HUES6 (cell line): ENCODE measurements around the gene TM9SF2.

ENCODE experiments used
- H3K27ac ChIP-seq: 2 replicates; pipeline ENCODE4 v1.7.0; 2013; ENCODE audit warnings: low read depth, mild to moderate bottlenecking, low read length, inconsistent platforms
- H3K27me3 ChIP-seq: 2 replicates; pipeline ENCODE4 v1.6.1; 2013; ENCODE audit warnings: low read length; ENCODE audit not compliant: control insufficient read depth, insufficient read depth
- H3K36me3 ChIP-seq: 2 replicates; pipeline ENCODE4 v1.6.1; 2013; ENCODE audit warnings: low read length; ENCODE audit not compliant: control insufficient read depth, insufficient read depth
- H3K4me1 ChIP-seq: 2 replicates; pipeline ENCODE4 v1.6.1; 2013; ENCODE audit warnings: low read length; ENCODE audit not compliant: control insufficient read depth, insufficient read depth
- H3K4me3 ChIP-seq: 2 replicates; pipeline ENCODE4 v1.5.1; 2013; ENCODE audit warnings: low read depth, low read length
- H3K9ac ChIP-seq: one replicate; pipeline ENCODE4 v1.6.1; 2013; ENCODE audit warnings: mild to moderate bottlenecking, low read length
- H3K9me3 ChIP-seq: 2 replicates; pipeline ENCODE4 v1.6.1; 2013; ENCODE audit warnings: low read depth, low read length; ENCODE audit not compliant: control insufficient read depth, insufficient read depth

Gene TM9SF2

DNA sequence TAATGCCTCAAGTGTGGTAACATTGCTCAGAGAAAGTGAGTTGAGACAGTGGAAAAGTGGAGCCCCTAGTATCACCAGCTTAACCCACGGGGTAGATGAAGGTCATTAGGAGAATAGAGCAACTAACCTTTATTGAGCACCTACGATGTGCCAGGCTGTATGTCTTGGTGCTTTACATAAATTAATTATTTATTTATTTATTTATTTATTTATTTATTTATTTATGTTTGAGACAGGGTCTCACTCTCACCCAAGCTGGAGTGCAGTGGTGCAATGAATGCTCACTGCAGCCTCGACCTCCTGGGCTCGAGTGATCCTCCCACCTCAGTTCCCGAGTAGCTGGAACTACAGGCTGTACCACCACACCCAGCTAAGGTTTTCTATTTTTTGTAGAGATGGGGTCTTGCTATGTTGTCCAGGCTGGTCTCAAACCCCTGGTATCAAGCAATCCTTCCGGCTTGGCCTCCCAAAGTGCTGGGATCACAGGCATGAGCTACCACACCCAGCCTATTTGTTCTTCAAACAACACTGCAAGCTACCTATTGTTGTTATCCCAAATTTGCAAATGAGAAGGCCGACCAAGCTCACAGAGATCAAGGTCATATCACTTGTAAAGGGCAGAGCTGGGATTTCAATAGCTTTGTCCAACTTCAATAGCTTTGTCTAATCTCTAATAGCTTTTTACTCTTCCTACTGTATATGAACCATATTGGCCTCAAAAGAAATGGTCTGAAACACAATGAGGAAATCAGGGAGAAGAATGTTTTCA, 79.4 kb downstream of the TM9SF2 start:
- Histone ChIP-seq H3K4me3 (no peak overlapping the region), H3K9ac (no peak overlapping the region), H3K27ac (no peak overlapping the region), H3K4me1 (no peaks in the 10 kb centered on the region), H3K9me3 (no peaks in the 10 kb centered on the region), H3K36me3 (no peaks in the 10 kb centered on the region), H3K27me3 (no peaks in the 10 kb centered on the region)

DNA sequence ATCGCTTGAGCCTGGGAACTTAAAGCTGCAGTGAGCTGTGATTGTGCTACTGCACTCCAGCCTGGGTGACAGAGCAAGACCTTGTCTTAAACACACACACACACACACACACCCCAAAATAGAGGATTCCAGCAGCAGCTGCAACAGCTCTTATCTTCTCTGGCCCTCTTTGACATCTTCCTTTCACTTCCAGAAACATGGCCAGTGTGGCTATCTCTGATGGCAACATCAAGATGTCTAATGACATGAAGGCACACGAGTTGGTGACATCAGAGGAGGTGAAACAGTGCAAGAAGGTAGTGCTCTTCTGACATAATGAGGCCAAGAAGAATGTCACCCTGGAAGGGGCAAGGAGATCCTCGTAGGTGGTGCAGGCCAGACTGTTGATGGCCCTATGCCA, 81.2 kb downstream of the TM9SF2 start:
- Histone ChIP-seq H3K4me3 (no peak overlapping the region), H3K9ac (no peak overlapping the region), H3K27ac (no peak overlapping the region), H3K36me3 (no peaks in the 10 kb centered on the region), H3K27me3 (no peaks in the 10 kb centered on the region), H3K9me3 (no peaks in the 10 kb centered on the region), H3K4me1 (no peaks in the 10 kb centered on the region)

DNA sequence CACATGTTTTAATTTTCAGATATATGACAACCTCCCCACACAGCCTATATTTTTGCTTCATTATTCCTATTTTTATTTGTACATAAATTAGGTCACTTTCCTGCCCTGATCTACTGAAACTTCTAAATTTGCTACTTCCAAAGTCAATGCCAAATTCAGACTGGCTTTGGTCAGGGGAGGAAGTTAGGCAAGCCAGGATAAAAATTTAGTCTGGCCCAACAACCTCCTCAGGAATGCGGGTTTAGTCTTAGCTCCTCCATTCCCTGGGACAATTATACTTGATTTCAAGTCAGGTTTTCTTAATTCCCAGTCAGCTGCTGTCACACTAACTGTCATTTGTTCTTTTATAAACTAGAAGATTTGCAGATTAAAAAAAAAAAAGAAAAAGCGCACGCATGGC, 84.3 kb downstream of the TM9SF2 start:
- no peaks in the 10 kb centered on the region for H3K36me3 ChIP-seq
- no peak overlapping the region for H3K4me3 ChIP-seq
- H3K4me1 ChIP-seq: no peaks in the 10 kb centered on the region
- H3K9ac ChIP-seq: no peak overlapping the region
- no peak overlapping the region for H3K27ac ChIP-seq
- no peaks in the 10 kb centered on the region for H3K27me3 ChIP-seq
- H3K9me3 ChIP-seq: no peaks in the 10 kb centered on the region

DNA sequence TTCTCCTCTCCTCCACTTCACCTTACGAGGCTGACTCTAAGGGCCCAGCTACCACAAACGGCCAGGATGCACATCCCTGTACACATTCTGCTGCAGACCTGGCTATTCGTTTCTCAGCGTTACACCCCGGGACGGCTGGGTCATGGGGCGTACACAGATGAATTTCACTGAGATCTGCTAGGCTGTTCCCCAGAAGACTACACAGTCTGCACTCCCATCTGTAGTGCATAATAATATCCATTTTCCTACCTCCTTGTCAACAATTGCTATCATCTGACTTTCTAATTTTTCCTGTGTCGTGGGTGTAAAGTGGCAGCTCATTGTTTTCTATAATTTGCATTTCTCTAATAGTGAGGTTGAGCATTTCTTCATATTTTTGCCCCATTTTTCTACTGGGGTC, 85.7 kb downstream of the TM9SF2 start:
- Histone ChIP-seq H3K4me1 (no peaks in the 10 kb centered on the region), H3K4me3 (no peak overlapping the region), H3K27me3 (no peaks in the 10 kb centered on the region), H3K9ac (no peak overlapping the region), H3K36me3 (no peaks in the 10 kb centered on the region), H3K9me3 (no peaks in the 10 kb centered on the region), H3K27ac (no peak overlapping the region)

DNA sequence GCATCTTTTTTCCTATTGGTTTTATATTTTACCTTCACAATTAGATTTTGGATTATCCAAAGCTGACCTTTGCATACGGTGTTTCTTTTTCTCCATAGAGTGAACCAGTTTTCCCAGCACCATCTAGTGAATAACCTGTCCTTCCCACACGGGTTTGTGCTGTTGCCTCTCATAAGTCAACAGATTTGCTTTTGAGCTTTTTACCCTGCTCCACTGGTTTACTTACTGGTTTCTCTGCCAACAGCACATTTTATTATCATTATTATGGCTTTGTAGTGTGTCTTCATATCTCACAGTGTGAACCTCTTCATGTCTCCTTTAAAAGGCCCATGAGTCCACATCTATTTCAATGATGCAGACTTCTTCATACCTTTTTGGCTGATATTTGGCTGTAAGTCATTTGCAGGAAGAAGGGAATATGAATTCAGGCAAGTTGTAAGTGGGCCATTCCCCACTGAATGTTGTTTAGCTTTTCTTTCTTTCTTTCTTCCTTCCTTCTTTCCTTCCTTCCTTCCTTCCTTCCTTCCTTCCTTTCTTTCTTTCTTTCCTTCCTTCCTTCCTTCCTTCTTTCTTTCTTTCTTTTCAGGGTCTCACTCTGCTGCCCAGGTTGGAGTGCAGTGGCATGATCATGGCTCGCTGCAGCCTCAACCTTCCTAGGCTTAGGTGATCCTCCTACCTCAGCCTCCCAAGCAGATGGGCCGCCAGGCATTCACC, 86.8 kb downstream of the TM9SF2 start:
- no peaks in the 10 kb centered on the region for H3K9me3 ChIP-seq
- no peak overlapping the region for H3K4me3 ChIP-seq
- H3K9ac ChIP-seq: no peak overlapping the region
- no peaks in the 10 kb centered on the region for H3K4me1 ChIP-seq
- H3K36me3 ChIP-seq: no peaks in the 10 kb centered on the region
- no peaks in the 10 kb centered on the region for H3K27me3 ChIP-seq
- H3K27ac ChIP-seq: no peak overlapping the region

DNA sequence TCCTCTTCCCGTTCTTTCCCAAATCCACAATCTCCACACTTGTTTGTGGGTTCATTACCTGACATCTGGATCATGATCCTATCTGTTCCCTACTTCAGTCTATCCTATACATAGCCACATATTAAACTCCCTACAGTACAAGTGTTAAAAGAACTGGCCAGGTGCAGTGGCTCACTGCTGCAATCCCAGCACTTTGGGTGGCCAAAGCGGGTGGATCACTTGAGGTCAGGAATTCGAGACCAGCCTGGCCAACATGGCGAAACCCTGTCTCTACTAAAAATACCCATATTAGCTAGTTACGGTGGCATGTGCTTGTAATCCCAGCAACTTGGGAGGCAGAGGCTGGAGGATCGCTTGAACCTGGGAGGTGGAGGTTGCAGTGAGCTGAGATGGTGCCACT, 88.3 kb downstream of the TM9SF2 start:
- Histone ChIP-seq H3K27me3 (no peaks in the 10 kb centered on the region), H3K9ac (no peak overlapping the region), H3K9me3 (no peaks in the 10 kb centered on the region)

DNA sequence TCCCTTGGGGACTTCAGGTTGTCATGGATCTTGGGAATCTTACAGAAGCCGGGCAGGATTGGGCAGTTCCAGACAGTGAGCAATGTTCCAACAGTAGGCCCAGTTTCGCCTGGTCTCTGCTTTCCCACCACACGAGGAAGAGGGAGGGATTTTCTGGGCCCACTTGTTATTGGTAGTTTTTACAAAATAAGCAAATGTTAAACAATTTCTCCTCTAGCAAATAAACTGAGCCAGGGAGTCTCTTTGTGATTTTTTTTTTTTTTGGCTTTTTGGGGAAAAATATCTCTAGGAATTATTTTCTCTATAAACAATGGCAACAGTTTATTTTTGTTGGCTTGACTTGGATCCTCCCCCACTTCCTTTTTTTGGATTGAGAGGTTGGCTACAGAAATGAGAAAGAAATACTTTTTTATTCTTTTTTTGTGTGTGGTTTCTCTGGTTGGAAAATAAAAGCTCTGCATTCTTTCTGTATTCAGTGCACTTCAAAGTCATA, 89.3 kb downstream of the TM9SF2 start:
- Histone ChIP-seq H3K9me3 (no peaks in the 10 kb centered on the region), H3K27ac (no peak overlapping the region), H3K27me3 (no peaks in the 10 kb centered on the region), H3K36me3 (no peaks in the 10 kb centered on the region), H3K9ac (no peak overlapping the region), H3K4me3 (no peak overlapping the region), H3K4me1 (no peaks in the 10 kb centered on the region)

More for the DNA sequence above, 88.3 kb downstream of the TM9SF2 start:
- no peak overlapping the region for H3K27ac ChIP-seq
- no peak overlapping the region for H3K4me3 ChIP-seq
- no peaks in the 10 kb centered on the region for H3K36me3 ChIP-seq
- H3K4me1 ChIP-seq: no peaks in the 10 kb centered on the region

DNA sequence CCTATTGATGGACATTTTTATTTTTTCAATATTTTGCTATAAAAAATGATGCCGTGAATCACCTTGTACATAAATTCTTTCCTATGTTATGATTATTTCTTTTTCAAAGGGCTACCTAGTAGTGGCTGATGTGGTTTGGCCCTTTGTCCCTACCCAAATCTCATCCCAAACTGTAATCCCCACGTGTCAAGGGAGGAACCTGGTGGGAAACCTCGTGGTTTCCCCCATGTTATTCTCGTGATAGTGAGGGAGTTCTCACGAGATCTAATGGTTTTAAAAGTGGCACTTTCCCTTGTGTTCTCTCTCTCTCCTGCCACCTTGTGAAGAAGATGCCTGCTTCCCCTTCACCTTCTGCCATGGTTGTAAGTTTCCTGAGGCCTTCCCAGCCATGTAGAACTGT, 94.9 kb downstream of the TM9SF2 start:
- Histone ChIP-seq H3K27me3 (no peaks in the 10 kb centered on the region), H3K27ac (no peak overlapping the region), H3K4me1 (peaks cover 9% of the 10 kb centered on the region), H3K9ac (no peak overlapping the region), H3K4me3 (no peak overlapping the region), H3K9me3 (no peaks in the 10 kb centered on the region), H3K36me3 (no peaks in the 10 kb centered on the region)

DNA sequence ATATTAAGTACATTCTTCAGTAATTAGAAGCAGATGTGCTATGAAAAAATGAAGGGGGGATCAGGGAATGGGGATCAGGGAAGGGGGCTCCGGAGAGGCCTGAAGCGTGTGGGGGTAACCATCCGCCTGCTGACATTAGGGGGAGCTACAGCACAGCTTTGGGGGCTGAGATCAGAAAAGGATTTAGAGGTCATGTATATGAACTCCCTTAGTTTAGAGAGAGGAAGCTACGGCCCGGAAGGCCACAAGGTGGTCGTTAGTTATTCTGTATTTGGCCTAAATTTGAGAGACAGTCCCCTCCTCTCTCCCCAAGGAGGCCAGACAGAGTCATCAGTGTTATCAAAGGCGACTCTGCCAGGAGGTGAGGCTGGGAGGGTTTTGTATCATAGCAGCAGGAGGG, 99.0 kb downstream of the TM9SF2 start:
- Histone ChIP-seq H3K27me3 (no peaks in the 10 kb centered on the region), H3K4me3 (no peak overlapping the region), H3K9ac (no peak overlapping the region), H3K36me3 (no peaks in the 10 kb centered on the region), H3K27ac (no peak overlapping the region), H3K9me3 (no peaks in the 10 kb centered on the region), H3K4me1 (peaks cover 12% of the 10 kb centered on the region)

DNA sequence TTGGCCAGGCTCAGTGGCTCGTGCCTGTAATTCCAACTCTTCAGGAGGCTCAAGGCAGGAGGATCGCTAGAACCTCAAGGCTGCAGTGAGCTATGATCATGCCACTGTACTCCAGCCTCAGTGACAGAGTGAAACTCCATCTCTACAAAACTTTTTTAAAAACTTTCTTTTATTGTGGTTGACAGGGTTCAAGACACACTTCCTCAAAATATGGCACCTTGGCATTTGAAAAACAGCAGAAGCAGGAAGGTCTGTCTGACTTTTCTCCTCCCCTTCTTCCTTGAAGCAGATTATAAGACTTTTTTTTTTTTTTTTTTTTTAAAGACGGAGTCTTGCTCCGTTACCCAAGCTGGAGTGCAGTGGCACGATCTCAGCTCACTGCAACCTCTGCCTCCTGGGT, 100.3 kb downstream of the TM9SF2 start:
- Histone ChIP-seq H3K4me1 (peaks cover 21% of the 10 kb centered on the region), H3K36me3 (no peaks in the 10 kb centered on the region), H3K4me3 (no peak overlapping the region), H3K27me3 (no peaks in the 10 kb centered on the region), H3K9me3 (no peaks in the 10 kb centered on the region), H3K27ac (no peak overlapping the region), H3K9ac (no peak overlapping the region)

DNA sequence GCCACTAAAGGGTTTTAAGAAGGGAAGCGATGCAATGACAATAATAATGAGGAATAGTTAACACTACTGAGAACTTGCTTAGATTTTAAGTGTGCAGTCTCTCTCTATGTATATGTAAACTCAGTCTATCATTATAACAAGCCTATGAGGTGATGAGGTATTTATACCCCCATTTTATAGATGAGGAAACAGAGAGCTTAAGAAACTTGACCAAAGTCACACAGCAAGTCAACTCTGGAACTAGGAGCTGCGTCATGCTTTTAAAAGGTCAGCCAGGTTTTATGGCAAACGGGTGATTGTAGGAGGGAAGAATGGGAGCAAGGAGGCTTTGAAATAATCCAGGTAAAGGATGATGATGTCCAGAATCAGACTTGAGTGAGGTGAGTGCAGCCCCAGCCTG, 103.4 kb downstream of the TM9SF2 start:
- no peaks in the 10 kb centered on the region for H3K9me3 ChIP-seq
- no peak overlapping the region for H3K27ac ChIP-seq

More for the DNA sequence above, 103.4 kb downstream of the TM9SF2 start:
- Histone ChIP-seq H3K4me3 (no peak overlapping the region), H3K36me3 (no peaks in the 10 kb centered on the region), H3K4me1 (peaks cover 21% of the 10 kb centered on the region), H3K9ac (no peak overlapping the region), H3K27me3 (no peaks in the 10 kb centered on the region)
